ENCODE measurements around the gene NOTO. TPM values are rescaled to one million over a fixed set of nuclear protein-coding genes. Genes with fewer than 3 reads are reported as not detected.

The NOTO gene
- total and polyA plus RNA-seq, 2 donors (not counting 3 experiments of a cell fraction or from before 2014, with no cell fraction given) = not detected

GRCh38 chr2:73156539-73157124, 45.7 kb upstream of the NOTO start:
- intact Hi-C loops (cut with micrococcal nuclease) = loop anchor here (1.0 to 2.0 kb wide), 3 partner anchors 46 to 163 kb away; no protein-coding TSS in a partner anchor
- BruUV-seq (replicated peaks) = no TSS peak
- DNase-seq (ENCODE audit: low read depth, low spot score) = peak; percentile 63

More at GRCh38 chr2:73156539-73157124, 45.7 kb upstream of the NOTO start:
- Histone ChIP-seq H3K4me2 (ENCODE audit: insufficient read depth, low read length) (peak overlapping the region; percentile 43), H3K4me3 (replicated peaks in 1 of 3; ENCODE audit: insufficient read depth in 1 of 3, low read depth in 1 of 3, low read length in 3 of 3) (no peak overlapping the region), H4K20me1 (replicated peaks; ENCODE audit: control insufficient read depth, extremely low read depth, insufficient read depth, low read length) (no peaks in the 10 kb centered on the region), H3K9me3 (replicated peaks; ENCODE audit: control insufficient read depth, insufficient read depth, low read length) (no peaks in the 10 kb centered on the region), H3K79me2 (ENCODE audit: control insufficient read depth, insufficient read depth, low read length) (no peaks in the 10 kb centered on the region), H3K9ac (replicated peaks; ENCODE audit: extremely low read depth, insufficient read depth, low read length) (no peak overlapping the region), H3K9me1 (replicated peaks; ENCODE audit: control insufficient read depth, extremely low read depth, insufficient read depth, low read length) (no peaks in the 10 kb centered on the region), H3K4me1 (ENCODE audit: control insufficient read depth, extremely low read depth, insufficient read depth, low read length) (peaks cover 4% of the 10 kb centered on the region), H3K27ac (ENCODE audit: insufficient read depth, low read depth, low read length) (no peak overlapping the region), H3K27me3 (ENCODE audit: control insufficient read depth in 2 of 2, insufficient read depth in 2 of 2, low read length in 2 of 2) (no peaks in the 10 kb centered on the region), H2AFZ (ENCODE audit: low read depth, low read length) (peak overlapping the region; percentile 85), H3K36me3 (ENCODE audit: control insufficient read depth in 2 of 2, extremely low read depth in 1 of 2, insufficient read depth in 2 of 2, low read length in 2 of 2) (no peaks in the 10 kb centered on the region)
- peak; percentile 94 for FAIRE-seq
- ChIA-PET POLR2A (no interaction called here), CTCF (interaction anchor here (0.6 to 10.6 kb wide), 35 partner anchors 12 to 264 kb away, joined by 3 to 208 read pairs (median 4); partner anchors contain the start of genes RAB11FIP5 and SFXN5)
- TF ChIP-seq JUN (IDR thresholded peaks at IDR 0.05; ENCODE audit: borderline replicate concordance, insufficient read depth, insufficient read length, low read depth) (no peak), FOS (IDR thresholded peaks at IDR 0.05; ENCODE audit: borderline replicate concordance, insufficient read depth, low read length) (no peak), CTCF (IDR thresholded peaks at IDR 0.05; ENCODE audit: extremely low read depth in 1 of 2, insufficient read depth in 1 of 2, low read depth in 1 of 2, low read length in 2 of 2) (peak; percentile 78 to 93)
- dilution Hi-C loops (cut with MboI; ENCODE audit: extremely low pct_ligation_motif_present, low sequenced_read_pairs) = no loop called here

All from endothelial cell of umbilical vein (primary cell).